ENCODE data around the gene RCC2. TPM values are rescaled to one million over a fixed set of nuclear protein-coding genes. Genes with fewer than 3 reads are reported as not detected.
A peak's percentile ranks its signal among the peaks of the same experiment; 100 is the strongest.

The RCC2 gene
- total RNA-seq, 3 donors from 2014 or later (not counting 1 experiment from before 2014, with no cell fraction given), result 55.2 to 76.8 (median 73.2) TPM

DNA sequence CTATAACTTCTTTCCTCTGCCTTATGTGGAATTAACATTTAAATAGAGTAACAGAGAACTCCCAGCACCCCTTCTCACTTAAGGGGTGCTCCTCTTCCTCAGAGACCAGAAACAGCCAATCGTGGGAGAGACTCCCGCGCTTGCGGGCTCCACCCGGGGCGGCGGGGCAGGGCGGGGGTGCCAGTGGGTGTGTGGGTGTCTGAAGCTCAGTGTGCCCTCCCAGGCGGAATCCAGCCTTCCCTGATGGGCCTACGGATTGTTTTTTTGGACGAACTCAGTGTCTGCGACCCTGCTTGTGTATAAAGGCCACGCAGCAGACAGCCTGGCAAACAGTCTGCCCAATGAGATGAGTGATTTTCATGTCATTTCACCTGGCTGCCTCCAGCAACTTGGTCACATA, 6.2 kb downstream of the RCC2 start:
- no peak overlapping the region for H3K27ac ChIP-seq (ENCODE audit: low read length)

GRCh38 chr1:17432412-17432811, 7.1 kb downstream of the RCC2 start:
- ATAC-seq (no peak), DNase-seq (no peak)
- peaks cover 14% of the 10 kb centered on the region for H3K36me3 ChIP-seq (ENCODE audit: control insufficient read depth, insufficient read depth, low read length)
- Mint-ChIP-seq H3K27ac (no peak overlapping the region), H3K27me3 (ENCODE audit: low read depth in 2 of 2) (no peaks in the 10 kb centered on the region), H3K4me3 (no peak overlapping the region), H3K36me3 (peaks cover 7% of the 10 kb centered on the region), H3K4me1 (peaks cover 49 to 65% of the 10 kb centered on the region in 2 donors), H3K9me3 (no peaks in the 10 kb centered on the region)
- H3K9me3 ChIP-seq (ENCODE audit: control insufficient read depth, insufficient read depth, low read length), result no peaks in the 10 kb centered on the region
- H3K27ac ChIP-seq (ENCODE audit: low read length), result peak overlapping the region; percentile 43
- no peaks in the 10 kb centered on the region for H3K27me3 ChIP-seq (ENCODE audit: control insufficient read depth, insufficient read depth, low read length)
- H3K4me1 ChIP-seq (ENCODE audit: control insufficient read depth, insufficient read depth, low read length), result peaks cover 65% of the 10 kb centered on the region
- H3K4me3 ChIP-seq (ENCODE audit: low read length), result no peak overlapping the region
- TF ChIP-seq, protein P1, sequence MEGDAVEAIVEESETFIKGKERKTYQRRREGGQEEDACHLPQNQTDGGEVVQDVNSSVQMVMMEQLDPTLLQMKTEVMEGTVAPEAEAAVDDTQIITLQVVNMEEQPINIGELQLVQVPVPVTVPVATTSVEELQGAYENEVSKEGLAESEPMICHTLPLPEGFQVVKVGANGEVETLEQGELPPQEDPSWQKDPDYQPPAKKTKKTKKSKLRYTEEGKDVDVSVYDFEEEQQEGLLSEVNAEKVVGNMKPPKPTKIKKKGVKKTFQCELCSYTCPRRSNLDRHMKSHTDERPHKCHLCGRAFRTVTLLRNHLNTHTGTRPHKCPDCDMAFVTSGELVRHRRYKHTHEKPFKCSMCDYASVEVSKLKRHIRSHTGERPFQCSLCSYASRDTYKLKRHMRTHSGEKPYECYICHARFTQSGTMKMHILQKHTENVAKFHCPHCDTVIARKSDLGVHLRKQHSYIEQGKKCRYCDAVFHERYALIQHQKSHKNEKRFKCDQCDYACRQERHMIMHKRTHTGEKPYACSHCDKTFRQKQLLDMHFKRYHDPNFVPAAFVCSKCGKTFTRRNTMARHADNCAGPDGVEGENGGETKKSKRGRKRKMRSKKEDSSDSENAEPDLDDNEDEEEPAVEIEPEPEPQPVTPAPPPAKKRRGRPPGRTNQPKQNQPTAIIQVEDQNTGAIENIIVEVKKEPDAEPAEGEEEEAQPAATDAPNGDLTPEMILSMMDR (IDR thresholded peaks at IDR 0.05), result no peak
- 93% methylated on average over 3 of the region's 3 CpGs for WGBS (ENCODE audit: insufficient coverage)
- intact Hi-C loops (cut with micrococcal nuclease), result no loop called here

More for the DNA sequence above, 6.2 kb downstream of the RCC2 start:
- peaks cover 65% of the 10 kb centered on the region for H3K4me1 ChIP-seq (ENCODE audit: control insufficient read depth, insufficient read depth, low read length)
- no peak for ATAC-seq
- peaks cover 6% of the 10 kb centered on the region for H3K36me3 Mint-ChIP-seq
- TF ChIP-seq, protein P1 (IDR thresholded peaks at IDR 0.05), result no peak
- DNase-seq, result no peak
- WGBS (ENCODE audit: insufficient coverage), result 93% methylated on average over 13 of the region's 13 CpGs
- no peak overlapping the region for H3K4me3 Mint-ChIP-seq
- H3K27me3 ChIP-seq (ENCODE audit: control insufficient read depth, insufficient read depth, low read length), result no peaks in the 10 kb centered on the region
- no peaks in the 10 kb centered on the region for H3K9me3 Mint-ChIP-seq
- H3K9me3 ChIP-seq (ENCODE audit: control insufficient read depth, insufficient read depth, low read length), result no peaks in the 10 kb centered on the region
- H3K36me3 ChIP-seq (ENCODE audit: control insufficient read depth, insufficient read depth, low read length), result peaks cover 5% of the 10 kb centered on the region
- intact Hi-C loops (cut with micrococcal nuclease), result no loop called here
- H3K4me1 Mint-ChIP-seq, result peaks cover 49 to 65% of the 10 kb centered on the region in 2 donors
- H3K27ac Mint-ChIP-seq, result no peak overlapping the region
- H3K4me3 ChIP-seq (ENCODE audit: low read length), result no peak overlapping the region
- H3K27me3 Mint-ChIP-seq (ENCODE audit: low read depth in 2 of 2), result no peaks in the 10 kb centered on the region

- H3K27ac Mint-ChIP-seq, result peak overlapping the region; percentile 47 to 57
- Histone ChIP-seq H3K4me3 (ENCODE audit: low read length) (no peak overlapping the region), H3K9me3 (ENCODE audit: control insufficient read depth, insufficient read depth, low read length) (no peaks in the 10 kb centered on the region), H3K4me1 (ENCODE audit: control insufficient read depth, insufficient read depth, low read length) (peaks cover 36% of the 10 kb centered on the region), H3K27me3 (ENCODE audit: control insufficient read depth, insufficient read depth, low read length) (no peaks in the 10 kb centered on the region), H3K36me3 (ENCODE audit: control insufficient read depth, insufficient read depth, low read length) (peaks cover 45% of the 10 kb centered on the region), H3K27ac (ENCODE audit: low read length) (no peak overlapping the region)
- TF ChIP-seq, protein P1 (IDR thresholded peaks at IDR 0.05), result no peak
- DNase-seq, result peak in 1 of 2 donors; percentile 39
- intact Hi-C loops (cut with micrococcal nuclease), result no loop called here
- peaks cover 19% of the 10 kb centered on the region for H3K36me3 Mint-ChIP-seq
- peak overlapping the region; percentile 69 for H3K4me3 Mint-ChIP-seq
- peaks cover 39 to 44% of the 10 kb centered on the region in 2 donors for H3K4me1 Mint-ChIP-seq
- H3K9me3 Mint-ChIP-seq, result no peaks in the 10 kb centered on the region
- ATAC-seq, result peak; percentile 55 to 95 (median 78)
- H3K27me3 Mint-ChIP-seq (ENCODE audit: low read depth in 2 of 2), result no peaks in the 10 kb centered on the region
- WGBS (ENCODE audit: insufficient coverage), result 47% methylated on average over 9 of the region's 9 CpGs
Measured at GRCh38 chr1:17429183-17429582, 10.3 kb downstream of the RCC2 start.

Measured in natural killer cell (primary cell).